Measurements from ENCODE around the gene GDA. TPM values are rescaled to one million over a fixed set of nuclear protein-coding genes. Genes with fewer than 3 reads are reported as not detected.

The GDA gene
- total and polyA plus RNA-seq, 5 donors from 2014 or later: not detected

DNA sequence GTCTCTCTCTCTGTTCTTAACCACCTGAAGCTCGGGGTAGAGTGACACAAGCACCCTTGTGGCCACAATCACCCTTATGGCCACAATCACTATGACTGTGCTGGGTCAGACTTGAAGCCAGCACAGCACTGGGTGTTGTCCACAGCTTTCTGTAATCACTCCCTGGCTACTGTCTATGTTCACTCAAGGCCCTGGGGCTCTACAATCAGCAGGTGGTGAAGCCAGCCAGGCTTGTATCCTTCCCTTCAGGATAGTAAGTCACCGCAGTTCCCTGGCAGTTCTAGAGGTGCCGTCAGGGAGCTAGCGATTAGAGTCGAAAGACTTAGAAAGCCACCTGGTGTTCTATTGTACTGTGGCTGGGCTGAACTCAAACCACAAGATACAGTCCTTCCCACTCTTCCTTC, 44.2 kb downstream of the GDA start:
- Mint-ChIP-seq H3K9me3 (peaks cover 0 to 5% (median 0%) of the 10 kb centered on the region in 7 donors), H3K27ac (no peak overlapping the region), H3K27me3 (peaks cover 13% of the 10 kb centered on the region), H3K4me3 (no peak overlapping the region), H3K36me3 (no peaks in the 10 kb centered on the region), H3K4me1 (no peaks in the 10 kb centered on the region)
- H3K27ac ChIP-seq (ENCODE audit: insufficient read depth, low read length, poor library complexity, severe bottlenecking): no peak overlapping the region
- no peaks in the 10 kb centered on the region for H3K9me3 ChIP-seq (ENCODE audit: control insufficient read depth in 2 of 2, low read length in 2 of 2)
- no peaks in the 10 kb centered on the region for H3K36me3 ChIP-seq (ENCODE audit: control insufficient read depth, insufficient read depth, low read length)
- no peaks in the 10 kb centered on the region for H3K4me1 ChIP-seq (ENCODE audit: control insufficient read depth, insufficient read depth, low read length, poor library complexity, severe bottlenecking)
- ATAC-seq (ENCODE audit: low read depth in 2 of 2): no peak
- no peak overlapping the region for H3K4me3 ChIP-seq (ENCODE audit: low read depth, low read length)
- H3K27me3 ChIP-seq (ENCODE audit: control insufficient read depth, insufficient read depth, low read length): peaks cover 2% of the 10 kb centered on the region
- no peak for DNase-seq

DNA sequence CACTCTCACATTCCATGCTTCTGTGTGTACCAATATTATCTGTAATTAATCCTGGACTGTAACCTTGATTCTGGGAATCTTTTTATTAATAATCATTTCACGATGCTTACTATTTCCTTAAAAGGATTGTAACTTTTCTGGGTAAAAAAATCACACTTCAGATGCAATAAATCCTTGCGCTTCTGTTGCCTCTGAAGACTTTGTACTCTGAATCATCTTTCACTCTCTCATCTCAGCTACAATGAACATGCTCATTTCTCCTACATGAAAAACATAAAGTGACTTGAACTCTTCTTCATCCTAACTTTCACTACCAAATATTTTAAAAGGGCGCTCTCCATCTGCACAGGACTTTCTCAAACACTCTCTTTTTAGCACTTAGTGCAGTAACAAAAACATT, 50.0 kb downstream of the GDA start:
- no peaks in the 10 kb centered on the region for H3K36me3 Mint-ChIP-seq
- peaks cover 0 to 5% (median 0%) of the 10 kb centered on the region in 4 donors for H3K4me1 Mint-ChIP-seq
- no peak for ATAC-seq (ENCODE audit: low read depth in 2 of 2)

DNA sequence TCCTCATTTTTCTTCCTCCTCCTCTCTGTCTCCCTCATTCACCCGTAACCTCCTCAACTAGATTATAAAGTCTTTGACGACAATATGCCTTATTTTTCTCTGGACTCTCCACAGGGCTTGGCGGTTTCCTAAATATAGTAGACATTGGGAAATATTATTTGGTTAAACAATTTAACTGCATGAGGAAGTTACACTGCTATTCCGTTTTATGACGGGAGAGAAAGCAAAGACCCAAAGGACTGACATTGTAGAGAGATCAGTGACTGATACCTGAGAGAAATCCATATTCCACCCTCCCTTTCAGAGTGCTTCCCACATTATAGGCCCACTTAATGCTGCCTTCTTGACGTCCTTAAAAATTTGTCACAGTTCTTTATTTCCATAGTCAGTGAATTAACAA, 51.2 kb downstream of the GDA start:
- Mint-ChIP-seq H3K27me3 (peaks cover 5% of the 10 kb centered on the region), H3K4me3 (no peak overlapping the region), H3K36me3 (no peaks in the 10 kb centered on the region), H3K9me3 (peaks cover 0 to 2% (median 0%) of the 10 kb centered on the region in 7 donors), H3K4me1 (peaks cover 0 to 5% (median 0%) of the 10 kb centered on the region in 4 donors), H3K27ac (no peak overlapping the region)
- Histone ChIP-seq H3K27ac (ENCODE audit: insufficient read depth, low read length, poor library complexity, severe bottlenecking) (no peak overlapping the region), H3K9me3 (ENCODE audit: control insufficient read depth in 2 of 2, low read length in 2 of 2) (no peaks in the 10 kb centered on the region), H3K4me3 (ENCODE audit: low read depth, low read length) (no peak overlapping the region), H3K36me3 (ENCODE audit: control insufficient read depth, insufficient read depth, low read length) (no peaks in the 10 kb centered on the region), H3K27me3 (ENCODE audit: control insufficient read depth, insufficient read depth, low read length) (no peaks in the 10 kb centered on the region), H3K4me1 (ENCODE audit: control insufficient read depth, insufficient read depth, low read length, poor library complexity, severe bottlenecking) (no peaks in the 10 kb centered on the region)
- DNase-seq (no peak), ATAC-seq (ENCODE audit: low read depth in 2 of 2) (no peak)

More for the DNA sequence above, 50.0 kb downstream of the GDA start:
- Histone ChIP-seq H3K4me1 (ENCODE audit: control insufficient read depth, insufficient read depth, low read length, poor library complexity, severe bottlenecking) (no peaks in the 10 kb centered on the region), H3K36me3 (ENCODE audit: control insufficient read depth, insufficient read depth, low read length) (no peaks in the 10 kb centered on the region), H3K9me3 (ENCODE audit: control insufficient read depth in 2 of 2, low read length in 2 of 2) (no peaks in the 10 kb centered on the region), H3K4me3 (ENCODE audit: low read depth, low read length) (no peak overlapping the region), H3K27ac (ENCODE audit: insufficient read depth, low read length, poor library complexity, severe bottlenecking) (no peak overlapping the region), H3K27me3 (ENCODE audit: control insufficient read depth, insufficient read depth, low read length) (no peaks in the 10 kb centered on the region)
- Mint-ChIP-seq H3K9me3 (peaks cover 0 to 2% (median 0%) of the 10 kb centered on the region in 7 donors), H3K4me3 (no peak overlapping the region), H3K27me3 (peaks cover 2% of the 10 kb centered on the region), H3K27ac (no peak overlapping the region)
- no peak for DNase-seq

DNA sequence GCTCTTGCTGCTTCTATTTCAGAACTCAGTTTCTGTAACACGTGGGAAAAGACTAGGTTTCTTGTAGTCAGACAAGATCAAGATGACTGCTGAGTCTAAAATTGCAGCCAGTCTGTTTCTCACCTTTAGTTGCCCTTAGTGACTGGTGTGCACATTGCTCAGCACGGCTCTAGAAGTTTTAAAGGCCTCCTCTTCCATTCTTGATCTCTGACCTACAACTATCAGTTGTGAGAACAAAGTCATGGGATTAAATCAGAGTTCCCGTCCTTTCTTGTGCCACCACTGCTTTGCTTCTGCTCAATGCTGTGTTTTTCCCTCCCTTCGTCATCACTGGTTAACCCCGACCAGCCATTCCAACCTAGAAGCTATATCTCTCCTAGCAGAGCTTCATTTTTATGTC, 52.8 kb downstream of the GDA start:
- Mint-ChIP-seq H3K27ac (no peak overlapping the region), H3K36me3 (no peaks in the 10 kb centered on the region), H3K4me1 (peaks cover 0 to 5% (median 0%) of the 10 kb centered on the region in 4 donors), H3K9me3 (peaks cover 0 to 2% (median 0%) of the 10 kb centered on the region in 7 donors), H3K4me3 (no peak overlapping the region), H3K27me3 (peaks cover 7% of the 10 kb centered on the region)
- no peaks in the 10 kb centered on the region for H3K9me3 ChIP-seq (ENCODE audit: control insufficient read depth in 2 of 2, low read length in 2 of 2)
- H3K27me3 ChIP-seq (ENCODE audit: control insufficient read depth, insufficient read depth, low read length): no peaks in the 10 kb centered on the region
- H3K27ac ChIP-seq (ENCODE audit: insufficient read depth, low read length, poor library complexity, severe bottlenecking): no peak overlapping the region
- no peaks in the 10 kb centered on the region for H3K4me1 ChIP-seq (ENCODE audit: control insufficient read depth, insufficient read depth, low read length, poor library complexity, severe bottlenecking)
- H3K36me3 ChIP-seq (ENCODE audit: control insufficient read depth, insufficient read depth, low read length): no peaks in the 10 kb centered on the region
- H3K4me3 ChIP-seq (ENCODE audit: low read depth, low read length): no peak overlapping the region
- no peak for ATAC-seq (ENCODE audit: low read depth in 2 of 2)
- DNase-seq: no peak

DNA sequence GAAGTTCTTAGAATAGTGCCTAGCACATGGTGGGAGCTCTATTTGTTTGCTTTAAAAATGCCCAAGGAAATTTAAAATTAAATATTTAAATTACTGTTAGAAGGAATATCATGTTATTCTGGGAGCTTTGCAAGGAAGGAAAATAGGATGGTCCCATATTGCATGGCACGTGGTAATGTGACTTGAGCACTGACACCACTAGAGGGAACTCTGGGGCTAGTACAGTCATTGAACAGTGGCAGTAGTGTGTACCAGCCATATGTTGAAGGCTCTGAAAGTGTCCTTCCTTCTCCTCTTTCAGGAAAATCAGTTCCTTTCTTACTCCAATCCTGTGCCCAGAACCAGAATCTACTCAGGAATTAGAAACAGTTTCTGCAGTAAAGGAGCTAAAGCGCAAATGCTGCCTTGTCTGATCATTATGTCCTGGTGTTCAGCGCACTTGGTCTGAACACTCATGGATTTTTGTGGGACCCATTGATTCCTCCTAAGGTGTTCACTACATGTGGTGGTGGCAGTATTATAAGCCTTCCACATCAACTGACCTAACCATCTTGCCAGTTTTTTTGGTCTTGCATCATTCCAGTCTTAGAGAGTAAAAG, 54.1 kb downstream of the GDA start:
- Histone ChIP-seq H3K4me1 (ENCODE audit: control insufficient read depth, insufficient read depth, low read length, poor library complexity, severe bottlenecking) (no peaks in the 10 kb centered on the region), H3K27me3 (ENCODE audit: control insufficient read depth, insufficient read depth, low read length) (peaks cover 2% of the 10 kb centered on the region), H3K4me3 (ENCODE audit: low read depth, low read length) (no peak overlapping the region), H3K9me3 (ENCODE audit: control insufficient read depth in 2 of 2, low read length in 2 of 2) (no peaks in the 10 kb centered on the region), H3K36me3 (ENCODE audit: control insufficient read depth, insufficient read depth, low read length) (no peaks in the 10 kb centered on the region), H3K27ac (ENCODE audit: insufficient read depth, low read length, poor library complexity, severe bottlenecking) (no peak overlapping the region)
- ATAC-seq (ENCODE audit: low read depth in 2 of 2): no peak
- peaks cover 0 to 1% (median 0%) of the 10 kb centered on the region in 7 donors for H3K9me3 Mint-ChIP-seq
- H3K4me3 Mint-ChIP-seq: no peak overlapping the region
- DNase-seq: peak in 1 of 3 donors; percentile 6
- no peak overlapping the region for H3K27ac Mint-ChIP-seq
- H3K27me3 Mint-ChIP-seq: peaks cover 13% of the 10 kb centered on the region
- H3K36me3 Mint-ChIP-seq: no peaks in the 10 kb centered on the region
- H3K4me1 Mint-ChIP-seq: peaks cover 0 to 5% (median 0%) of the 10 kb centered on the region in 4 donors

DNA sequence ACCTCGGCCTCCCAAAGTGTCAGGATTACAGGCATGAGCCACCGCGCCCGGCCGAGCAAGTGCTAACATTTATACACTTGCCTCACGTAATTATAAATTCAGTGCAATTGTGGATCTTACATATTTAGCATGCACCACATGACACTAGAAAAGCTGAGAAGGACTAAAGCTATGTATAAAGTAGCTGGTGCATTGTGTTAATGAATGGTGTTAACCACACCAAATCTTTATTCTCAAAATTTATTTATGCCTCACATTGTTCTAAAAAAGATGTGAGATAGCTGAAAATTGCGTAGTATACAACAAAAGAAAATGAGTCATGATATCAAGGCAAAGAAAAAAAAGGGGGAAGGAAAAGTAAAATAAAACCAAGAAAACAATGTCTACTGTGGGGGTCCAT, 54.8 kb downstream of the GDA start:
- Mint-ChIP-seq H3K27ac (no peak overlapping the region), H3K9me3 (peaks cover 0 to 1% (median 0%) of the 10 kb centered on the region in 7 donors), H3K36me3 (no peaks in the 10 kb centered on the region), H3K4me3 (peak overlapping the region in 1 of 4 donors; percentile 78), H3K4me1 (peaks cover 0 to 4% (median 0%) of the 10 kb centered on the region in 4 donors), H3K27me3 (peaks cover 13% of the 10 kb centered on the region)
- no peak overlapping the region for H3K4me3 ChIP-seq (ENCODE audit: low read depth, low read length)
- ATAC-seq (ENCODE audit: low read depth in 2 of 2) (no peak), DNase-seq (no peak)
- H3K36me3 ChIP-seq (ENCODE audit: control insufficient read depth, insufficient read depth, low read length): no peaks in the 10 kb centered on the region
- H3K9me3 ChIP-seq (ENCODE audit: control insufficient read depth in 2 of 2, low read length in 2 of 2): no peaks in the 10 kb centered on the region
- no peaks in the 10 kb centered on the region for H3K4me1 ChIP-seq (ENCODE audit: control insufficient read depth, insufficient read depth, low read length, poor library complexity, severe bottlenecking)
- H3K27ac ChIP-seq (ENCODE audit: insufficient read depth, low read length, poor library complexity, severe bottlenecking): no peak overlapping the region
- H3K27me3 ChIP-seq (ENCODE audit: control insufficient read depth, insufficient read depth, low read length): peaks cover 2% of the 10 kb centered on the region

DNA sequence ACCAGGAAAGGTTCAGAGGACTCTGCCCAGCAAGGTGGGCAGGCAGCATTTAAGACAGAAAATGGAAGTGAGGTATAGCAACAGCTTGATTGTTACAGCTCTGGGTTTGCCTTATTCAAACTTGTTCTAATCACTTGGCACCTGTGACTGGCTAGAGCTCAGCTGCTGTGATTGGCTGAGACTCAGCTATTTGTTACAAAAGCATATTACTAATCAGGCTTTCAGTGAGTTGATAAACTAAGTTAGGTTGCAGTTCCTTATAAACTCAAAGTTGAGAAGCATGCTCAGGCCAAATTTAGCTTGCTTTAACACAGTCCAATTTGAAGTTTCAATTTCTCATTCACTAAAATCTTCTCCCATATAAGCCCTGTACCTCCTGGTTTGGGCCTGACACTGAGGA, 56.3 kb downstream of the GDA start:
- peak overlapping the region in 1 of 3 donors; percentile 73 for H3K27ac Mint-ChIP-seq
- peaks cover 5% of the 10 kb centered on the region for H3K27me3 ChIP-seq (ENCODE audit: control insufficient read depth, insufficient read depth, low read length)
- no peaks in the 10 kb centered on the region for H3K4me1 Mint-ChIP-seq
- H3K4me3 ChIP-seq (ENCODE audit: low read depth, low read length): no peak overlapping the region
- no peak for ATAC-seq (ENCODE audit: low read depth in 2 of 2)
- H3K9me3 Mint-ChIP-seq: peaks cover 0 to 1% (median 0%) of the 10 kb centered on the region in 7 donors
- no peak overlapping the region for H3K4me3 Mint-ChIP-seq
- H3K4me1 ChIP-seq (ENCODE audit: control insufficient read depth, insufficient read depth, low read length, poor library complexity, severe bottlenecking): no peaks in the 10 kb centered on the region
- H3K9me3 ChIP-seq (ENCODE audit: control insufficient read depth in 2 of 2, low read length in 2 of 2): no peaks in the 10 kb centered on the region
- H3K36me3 ChIP-seq (ENCODE audit: control insufficient read depth, insufficient read depth, low read length): no peaks in the 10 kb centered on the region
- DNase-seq: peak in 1 of 3 donors; percentile 2
- H3K27ac ChIP-seq (ENCODE audit: insufficient read depth, low read length, poor library complexity, severe bottlenecking): no peak overlapping the region
- H3K36me3 Mint-ChIP-seq: no peaks in the 10 kb centered on the region
- peaks cover 17% of the 10 kb centered on the region for H3K27me3 Mint-ChIP-seq

DNA sequence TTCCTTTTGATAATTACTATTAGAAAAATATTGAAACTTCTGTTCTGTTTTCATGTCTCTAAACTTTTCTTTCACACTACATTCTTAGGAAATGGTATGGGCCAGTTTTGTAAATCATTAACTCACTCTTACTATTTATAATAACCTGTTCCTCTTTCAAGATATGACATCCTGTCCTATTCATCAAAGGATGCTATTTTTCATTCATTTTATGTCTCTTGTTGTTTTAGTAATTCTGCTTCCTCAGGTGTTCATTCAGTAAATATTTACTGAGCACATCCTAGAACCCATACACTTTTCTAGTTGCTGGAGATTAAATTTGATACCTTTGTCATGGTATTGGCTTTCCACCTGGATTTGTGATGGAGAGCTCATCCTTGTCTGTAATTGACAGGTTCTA, 58.0 kb downstream of the GDA start:
- no peak overlapping the region for H3K4me3 Mint-ChIP-seq
- ATAC-seq (ENCODE audit: low read depth in 2 of 2): no peak

More for the DNA sequence above, 58.0 kb downstream of the GDA start:
- Mint-ChIP-seq H3K27ac (no peak overlapping the region), H3K36me3 (no peaks in the 10 kb centered on the region), H3K27me3 (peaks cover 24% of the 10 kb centered on the region), H3K4me1 (no peaks in the 10 kb centered on the region), H3K9me3 (peaks cover 0 to 1% (median 0%) of the 10 kb centered on the region in 7 donors)
- no peaks in the 10 kb centered on the region for H3K36me3 ChIP-seq (ENCODE audit: control insufficient read depth, insufficient read depth, low read length)
- no peak overlapping the region for H3K4me3 ChIP-seq (ENCODE audit: low read depth, low read length)
- DNase-seq: no peak
- H3K4me1 ChIP-seq (ENCODE audit: control insufficient read depth, insufficient read depth, low read length, poor library complexity, severe bottlenecking): no peaks in the 10 kb centered on the region
- peaks cover 11% of the 10 kb centered on the region for H3K27me3 ChIP-seq (ENCODE audit: control insufficient read depth, insufficient read depth, low read length)
- H3K9me3 ChIP-seq (ENCODE audit: control insufficient read depth in 2 of 2, low read length in 2 of 2): no peaks in the 10 kb centered on the region
- no peak overlapping the region for H3K27ac ChIP-seq (ENCODE audit: insufficient read depth, low read length, poor library complexity, severe bottlenecking)

Measured in CD4-positive, CD25-positive, alpha-beta regulatory T cell (primary cell).